Uterus (tissue), 2 donors: ENCODE results near the gene COL4A2.

ENCODE experiments used
- CTCF ChIP-seq, 4 experiments: fragments of 200-600 bp in 2 of 4; fragments of 450-650 bp in 2 of 4; sonication (generic) in 2 of 4; IDR thresholded peaks; one replicate each; pipeline ENCODE4 v1.5.1; 2016 to 2019; ENCODE audit warnings: antibody characterized with exemption in 4 of 4, mild to moderate bottlenecking in 2 of 4, moderate library complexity in 1 of 4
- POLR2A ChIP-seq, 2 donors: fragments of 450-650 bp; IDR thresholded peaks; one replicate each; pipeline ENCODE4 v1.6.1; 2016; ENCODE audit warnings: antibody characterized with exemption in 2 of 2, mild to moderate bottlenecking in 1 of 2, moderate library complexity in 1 of 2

GRCh38 chr13:110408286-110408685 lies 101.2 kb downstream of the COL4A2 start:
- TF ChIP-seq CTCF (IDR thresholded peaks at IDR 0.05): no peak
- TF ChIP-seq POLR2A (IDR thresholded peaks at IDR 0.05): no peak
